Smooth muscle cell (in vitro differentiated cells): ENCODE measurements around the gene JMJD7. TPM values are rescaled to one million over a fixed set of nuclear protein-coding genes. Genes with fewer than 3 reads are reported as not detected.

Experiments used
- DNase-seq: peaks from one replicate; lab custom pipeline; 2025; ENCODE audit not compliant: unreplicated experiment; lab: John Stamatoyannopoulos, UW
- H2AFZ ChIP-seq: fragments of 200-600 bp; sonication (generic); 2 replicates; pipeline ENCODE4 v1.6.0; 2016; ENCODE audit warnings: antibody characterized with exemption, low read depth, mild to moderate bottlenecking
- H3F3A ChIP-seq: fragments of 200-600 bp; sonication (generic); 2 replicates; pipeline ENCODE4 v1.6.0; 2017; ENCODE audit warnings: antibody characterized with exemption, low read depth
- H3K27ac ChIP-seq: fragments of 200-600 bp; sonication (generic); 2 replicates; pipeline ENCODE4 v1.5.1; 2016; ENCODE audit warnings: low read depth, mild to moderate bottlenecking
- H3K27me3 ChIP-seq: fragments of 200-600 bp; sonication (generic); 2 replicates; pipeline ENCODE4 v1.6.1; 2016; ENCODE audit warnings: low read depth, mild to moderate bottlenecking
- H3K36me3 ChIP-seq: fragments of 200-600 bp; sonication (generic); 2 replicates; pipeline ENCODE4 v1.5.1; 2016; ENCODE audit warnings: low read depth
- H3K4me1 ChIP-seq: fragments of 200-600 bp; sonication (generic); 2 replicates; pipeline ENCODE4 v1.5.1; 2016; ENCODE audit warnings: low read depth
- H3K4me2 ChIP-seq: fragments of 200-600 bp; sonication (generic); 2 replicates; pipeline ENCODE4 v1.6.0; 2016; ENCODE audit warnings: mild to moderate bottlenecking
- H3K4me3 ChIP-seq: fragments of 200-600 bp; sonication (generic); 2 replicates; pipeline ENCODE4 v1.5.1; 2016; ENCODE audit warnings: mild to moderate bottlenecking
- H3K79me2 ChIP-seq: fragments of 200-600 bp; sonication (generic); 2 replicates; pipeline ENCODE4 v1.6.0; 2016; ENCODE audit warnings: low read depth, mild to moderate bottlenecking
- H3K9ac ChIP-seq: fragments of 200-600 bp; sonication (generic); 2 replicates; pipeline ENCODE4 v1.6.0; 2016; ENCODE audit warnings: low read depth
- H3K9me3 ChIP-seq: fragments of 200-600 bp; sonication (generic); replicated peaks from 2 replicates; pipeline ENCODE4 v1.5.1; 2016; ENCODE audit warnings: low read depth
- H4K20me1 ChIP-seq: fragments of 200-600 bp; sonication (generic); 2 replicates; pipeline ENCODE4 v1.6.0; 2016; ENCODE audit warnings: low read depth
- CTCF ChIP-seq: fragments of 200-600 bp; sonication (generic); IDR thresholded peaks from 2 replicates; pipeline ENCODE4 v1.5.1; 2017; ENCODE audit warnings: borderline replicate concordance, mild to moderate bottlenecking, antibody characterized with exemption; ENCODE audit not compliant: insufficient read depth, poor library complexity, severe bottlenecking
- WGBS: methylation state at CpG from one replicate; pipeline ENCODE4 v1.1.7; 2016; ENCODE audit warnings: low lambda C conversion rate; 5-methylcytosine and 5-hydroxymethylcytosine counted together
- polyA plus RNA-seq: library from polyadenylated mRNA; unstranded; fragments of >200 nt; fragmentation: Nextera tagmentation; extraction: Ambion mirVana; gene quantifications from 2 replicates; pipeline ENCODE4 v1.2.1, GENCODE V29; 2016
- total RNA-seq: library from RNA; depleted of rRNA; stranded (reverse); fragments of >200 nt; gene quantifications from 2 replicates; pipeline ENCODE4 v1.2.3, GENCODE V29; 2014

JMJD7 gene
- total and polyA plus RNA-seq, 2 experiments from 2014 or later: 3.3 to 5.0 TPM

DNA sequence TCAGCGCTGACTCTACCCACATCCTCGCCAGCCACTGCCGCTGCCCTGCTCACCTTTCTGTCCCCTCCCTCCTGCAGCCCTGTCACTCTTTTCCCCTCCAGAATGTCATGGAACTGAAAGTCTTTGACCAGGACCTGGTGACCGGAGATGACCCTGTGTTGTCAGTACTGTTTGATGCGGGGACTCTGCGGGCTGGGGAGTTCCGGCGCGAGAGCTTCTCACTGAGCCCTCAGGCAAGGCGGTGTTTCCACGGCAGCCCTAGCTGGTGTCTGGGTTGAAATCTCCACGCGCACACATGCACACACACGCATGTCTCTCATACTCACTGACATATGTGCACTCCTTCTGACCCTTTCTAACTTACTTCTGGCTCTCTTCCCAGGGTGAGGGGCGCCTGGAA is 12.8 kb downstream of the JMJD7 start:
- no peaks in the 10 kb centered on the region for H3K79me2 ChIP-seq
- no peak for TF ChIP-seq CTCF
- H3K9ac ChIP-seq: no peak overlapping the region
- H3K4me1 ChIP-seq: no peaks in the 10 kb centered on the region
- no peak for DNase-seq
- no peaks in the 10 kb centered on the region for H3K36me3 ChIP-seq
- H3K27me3 ChIP-seq: no peaks in the 10 kb centered on the region
- H3K9me3 ChIP-seq: no peaks in the 10 kb centered on the region
- H2AFZ ChIP-seq: no peak overlapping the region
- H3K4me2 ChIP-seq: no peak overlapping the region
- 96% methylated on average over 15 of the region's 15 CpGs for WGBS
- H3K4me3 ChIP-seq: no peak overlapping the region
- H3F3A ChIP-seq: no peaks in the 10 kb centered on the region
- H3K27ac ChIP-seq: no peak overlapping the region
- H4K20me1 ChIP-seq: no peaks in the 10 kb centered on the region

DNA sequence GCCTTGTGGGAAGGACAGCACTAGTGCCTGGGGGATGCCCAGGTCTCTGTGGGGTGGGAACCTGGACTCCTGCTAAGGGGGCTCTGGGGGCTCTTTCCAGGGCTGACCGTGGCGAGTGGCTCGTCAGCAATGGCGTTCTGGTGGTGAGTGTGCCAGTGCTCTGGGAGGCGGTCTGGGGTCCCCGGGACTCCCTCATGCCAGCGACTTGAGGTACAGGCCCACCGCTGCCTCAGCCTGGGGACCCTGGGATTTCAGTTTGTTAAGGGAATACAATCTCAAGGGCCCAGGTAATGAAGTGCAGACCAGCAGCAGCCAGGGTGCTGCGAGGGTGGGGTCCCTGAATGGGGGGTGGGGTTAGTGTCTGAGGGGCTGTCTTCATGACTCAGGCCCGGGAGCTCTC is 13.2 kb downstream of the JMJD7 start:
- H3K4me1 ChIP-seq: no peaks in the 10 kb centered on the region
- no peaks in the 10 kb centered on the region for H3K27me3 ChIP-seq
- no peaks in the 10 kb centered on the region for H3F3A ChIP-seq
- no peak overlapping the region for H3K4me3 ChIP-seq
- whole genome bisulfite sequencing: 98% methylated on average over 9 of the region's 10 CpGs
- H4K20me1 ChIP-seq: no peaks in the 10 kb centered on the region
- no peaks in the 10 kb centered on the region for H3K79me2 ChIP-seq
- no peaks in the 10 kb centered on the region for H3K9me3 ChIP-seq
- H3K36me3 ChIP-seq: no peaks in the 10 kb centered on the region
- H3K27ac ChIP-seq: no peak overlapping the region
- no peak overlapping the region for H2AFZ ChIP-seq
- H3K9ac ChIP-seq: no peak overlapping the region
- no peak for DNase-seq
- no peak overlapping the region for H3K4me2 ChIP-seq
- TF ChIP-seq CTCF: no peak

- 85% methylated on average over 12 of the region's 12 CpGs for WGBS
- Histone ChIP-seq H2AFZ (no peak overlapping the region), H3K4me1 (no peaks in the 10 kb centered on the region), H3K27me3 (no peaks in the 10 kb centered on the region), H3K4me3 (no peak overlapping the region), H3F3A (no peaks in the 10 kb centered on the region), H3K9ac (no peak overlapping the region), H3K27ac (no peak overlapping the region), H3K79me2 (no peaks in the 10 kb centered on the region), H4K20me1 (no peaks in the 10 kb centered on the region), H3K9me3 (no peaks in the 10 kb centered on the region), H3K36me3 (no peaks in the 10 kb centered on the region), H3K4me2 (no peak overlapping the region)
- no peak for TF ChIP-seq CTCF
- no peak for DNase-seq
Observed at GRCh38 chr15:41842229-41842628, 14.3 kb downstream of the JMJD7 start.

DNA sequence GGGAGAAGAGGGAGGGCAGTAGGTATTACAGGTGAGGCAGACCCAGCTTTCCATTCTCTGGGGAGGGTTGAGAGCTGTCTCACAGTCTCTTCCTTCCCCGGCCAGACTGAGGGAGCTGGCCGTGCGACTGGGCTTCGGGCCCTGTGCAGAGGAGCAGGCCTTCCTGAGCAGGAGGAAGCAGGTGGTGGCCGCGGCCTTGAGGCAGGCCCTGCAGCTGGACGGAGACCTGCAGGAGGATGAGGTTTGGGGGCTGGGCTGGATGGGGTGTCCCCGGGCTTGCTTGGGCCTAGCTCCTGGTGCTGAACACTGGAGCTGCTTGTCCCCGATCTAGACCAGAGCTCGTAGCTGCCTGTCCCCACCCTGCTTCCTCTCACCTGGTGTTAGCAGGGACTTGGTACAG is 15.7 kb downstream of the JMJD7 start:
- H3K27ac ChIP-seq: no peak overlapping the region
- H3K36me3 ChIP-seq: no peaks in the 10 kb centered on the region
- H3K27me3 ChIP-seq: no peaks in the 10 kb centered on the region
- 87% methylated on average over 10 of the region's 10 CpGs for WGBS
- H3K9me3 ChIP-seq: no peaks in the 10 kb centered on the region
- DNase-seq: no peak
- H2AFZ ChIP-seq: no peak overlapping the region
- H3K4me2 ChIP-seq: no peak overlapping the region
- no peak for TF ChIP-seq CTCF
- H3K79me2 ChIP-seq: no peaks in the 10 kb centered on the region
- no peak overlapping the region for H3K9ac ChIP-seq
- no peaks in the 10 kb centered on the region for H3F3A ChIP-seq
- H4K20me1 ChIP-seq: no peaks in the 10 kb centered on the region
- no peak overlapping the region for H3K4me3 ChIP-seq
- no peaks in the 10 kb centered on the region for H3K4me1 ChIP-seq
